ENCODE results near the gene PRSS1. TPM values are rescaled to one million over a fixed set of nuclear protein-coding genes. Genes with fewer than 3 reads are reported as not detected.
"Not testable (repeated sequence)": the region's sequence is repeated elsewhere in the genome, so short reads cannot be mapped to it uniquely, and the experiment has no call there.

The PRSS1 gene
- not detected for total RNA-seq
- polyA plus RNA-seq (2013, experiment 1 of 2) = 0.35 TPM
- polyA plus RNA-seq (2013, experiment 2 of 2) = 0.29 TPM
- 0 to 0.60 (median 0.04) reads per million in 172 experiments for total RNA-seq

DNA sequence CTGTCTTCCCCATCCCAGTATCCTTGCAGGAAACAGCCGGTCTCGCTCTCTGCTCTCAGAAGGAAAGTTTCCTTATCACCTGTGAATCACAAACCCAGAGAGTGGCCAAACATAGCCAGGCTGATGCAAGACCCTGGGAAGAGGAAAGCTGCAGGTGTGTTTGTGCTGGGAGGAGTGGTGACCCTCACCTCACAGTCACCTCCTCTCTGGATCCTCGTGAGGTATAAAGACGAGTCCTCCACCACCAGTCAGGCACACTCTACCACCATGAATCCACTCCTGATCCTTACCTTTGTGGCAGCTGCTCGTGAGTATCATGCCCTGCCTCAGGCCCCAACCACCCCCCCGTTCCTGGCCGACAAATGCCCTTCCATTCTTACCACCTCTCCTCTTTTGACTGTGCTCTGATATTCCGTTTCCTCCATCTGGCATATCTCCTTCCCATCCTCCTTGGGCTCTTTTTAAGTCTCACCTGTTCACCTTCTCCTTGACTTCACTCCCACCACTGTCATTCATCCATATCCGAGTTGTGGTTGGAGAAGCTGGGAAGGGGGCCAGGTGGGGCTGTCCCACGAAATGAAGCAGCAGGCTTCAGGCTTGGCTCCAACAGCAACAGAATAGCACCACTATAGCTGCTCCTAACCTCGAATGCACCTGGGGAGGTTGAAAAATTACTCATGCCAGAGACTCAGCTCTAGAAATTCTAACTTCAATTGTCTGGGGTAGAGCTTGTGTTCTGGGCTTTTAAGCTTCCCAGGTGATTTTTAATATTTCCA lies at the start of gene PRSS1:
PRSS1 (plus strand) TSS at position 255 of the 776 bp plus-strand sequence; CDS start at position 268, 13 bp downstream.
- Mint-ChIP-seq H3K27ac (no peak within 1 kb of the TSS), H3K4me3 (no peak within 1 kb of the TSS), H3K4me1 (ENCODE audit: low read depth) (no peaks in the 10 kb centered on the region), H3K36me3 (ENCODE audit: low read depth) (no peaks in the 10 kb centered on the region), H3K9me3 (no peaks in the 10 kb centered on the region), H3K27me3 (no peaks in the 10 kb centered on the region)
- TF ChIP-seq, protein P1, sequence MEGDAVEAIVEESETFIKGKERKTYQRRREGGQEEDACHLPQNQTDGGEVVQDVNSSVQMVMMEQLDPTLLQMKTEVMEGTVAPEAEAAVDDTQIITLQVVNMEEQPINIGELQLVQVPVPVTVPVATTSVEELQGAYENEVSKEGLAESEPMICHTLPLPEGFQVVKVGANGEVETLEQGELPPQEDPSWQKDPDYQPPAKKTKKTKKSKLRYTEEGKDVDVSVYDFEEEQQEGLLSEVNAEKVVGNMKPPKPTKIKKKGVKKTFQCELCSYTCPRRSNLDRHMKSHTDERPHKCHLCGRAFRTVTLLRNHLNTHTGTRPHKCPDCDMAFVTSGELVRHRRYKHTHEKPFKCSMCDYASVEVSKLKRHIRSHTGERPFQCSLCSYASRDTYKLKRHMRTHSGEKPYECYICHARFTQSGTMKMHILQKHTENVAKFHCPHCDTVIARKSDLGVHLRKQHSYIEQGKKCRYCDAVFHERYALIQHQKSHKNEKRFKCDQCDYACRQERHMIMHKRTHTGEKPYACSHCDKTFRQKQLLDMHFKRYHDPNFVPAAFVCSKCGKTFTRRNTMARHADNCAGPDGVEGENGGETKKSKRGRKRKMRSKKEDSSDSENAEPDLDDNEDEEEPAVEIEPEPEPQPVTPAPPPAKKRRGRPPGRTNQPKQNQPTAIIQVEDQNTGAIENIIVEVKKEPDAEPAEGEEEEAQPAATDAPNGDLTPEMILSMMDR (IDR thresholded peaks at IDR 0.05) = no peak
- no peak within 1 kb of the TSS for H3K27ac ChIP-seq (ENCODE audit: low read depth in 1 of 2, low read length in 2 of 2)
- no peaks in the 10 kb centered on the region for H3K27me3 ChIP-seq (ENCODE audit: control insufficient read depth in 1 of 2, insufficient read depth in 2 of 2, low read length in 2 of 2)
- H3K36me3 ChIP-seq (ENCODE audit: insufficient read depth, low read length) = no peaks in the 10 kb centered on the region
- ATAC-seq (ENCODE audit: poor library complexity) (no peak), DNase-seq (no peak)
- no peak within 1 kb of the TSS for H3K4me3 ChIP-seq (ENCODE audit: low read length)
- no peaks in the 10 kb centered on the region for H3K9me3 ChIP-seq (ENCODE audit: control insufficient read depth in 1 of 2, insufficient read depth in 1 of 2, low read length in 2 of 2)
- POLR2A ChIA-PET = no interaction called here
- intact Hi-C loops (cut with DNase I, micrococcal nuclease) = no loop called here
- H3K4me1 ChIP-seq (ENCODE audit: insufficient read depth, low read length) = no peaks in the 10 kb centered on the region
- CTCF ChIA-PET = no interaction called here

DNA sequence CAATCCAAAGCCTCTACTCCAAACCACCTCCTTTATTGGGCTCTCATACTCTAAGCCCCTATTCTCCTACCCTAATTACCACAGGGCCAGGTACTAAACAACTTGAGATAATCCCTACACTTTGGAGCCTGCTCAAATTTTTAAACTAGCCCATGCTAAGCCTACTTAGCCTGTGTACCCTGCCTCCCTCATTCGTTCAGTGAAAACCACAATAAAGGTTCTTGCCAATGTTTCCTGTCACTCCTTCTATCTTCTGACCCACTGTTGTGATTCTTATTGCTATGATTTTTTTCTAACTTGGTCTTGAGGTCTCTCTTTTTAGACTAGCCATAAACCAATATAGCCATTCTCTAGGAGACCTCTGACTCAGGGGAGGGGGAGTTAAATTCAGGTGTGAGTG lies 48.3 kb upstream of the PRSS1 start:
- H3K27ac ChIP-seq (ENCODE audit: low read depth in 1 of 2, low read length in 2 of 2); H3K9me3 Mint-ChIP-seq; H3K4me3 ChIP-seq (ENCODE audit: low read length); H3K4me1 ChIP-seq (ENCODE audit: insufficient read depth, low read length); H3K4me3 Mint-ChIP-seq; intact Hi-C loops (cut with DNase I, micrococcal nuclease); H3K27me3 Mint-ChIP-seq; H3K36me3 ChIP-seq (ENCODE audit: insufficient read depth, low read length); CTCF ChIA-PET; H3K9me3 ChIP-seq (ENCODE audit: control insufficient read depth in 1 of 2, insufficient read depth in 1 of 2, low read length in 2 of 2); H3K36me3 Mint-ChIP-seq (ENCODE audit: low read depth); H3K27me3 ChIP-seq (ENCODE audit: control insufficient read depth in 1 of 2, insufficient read depth in 2 of 2, low read length in 2 of 2): not testable (repeated sequence)
- ATAC-seq (ENCODE audit: poor library complexity) (peak; percentile 21), DNase-seq (peak in 1 of 14 experiments; percentile 54)
- Mint-ChIP-seq H3K4me1 (ENCODE audit: low read depth) (peaks cover 33% of the 10 kb centered on the region), H3K27ac (peak overlapping the region; percentile 37)
- POLR2A ChIA-PET = interaction anchor here (0.9 to 1.3 kb wide), 2 partner anchors 82 to 107 kb away, joined by 3 read pairs; no protein-coding TSS in a partner anchor

DNA sequence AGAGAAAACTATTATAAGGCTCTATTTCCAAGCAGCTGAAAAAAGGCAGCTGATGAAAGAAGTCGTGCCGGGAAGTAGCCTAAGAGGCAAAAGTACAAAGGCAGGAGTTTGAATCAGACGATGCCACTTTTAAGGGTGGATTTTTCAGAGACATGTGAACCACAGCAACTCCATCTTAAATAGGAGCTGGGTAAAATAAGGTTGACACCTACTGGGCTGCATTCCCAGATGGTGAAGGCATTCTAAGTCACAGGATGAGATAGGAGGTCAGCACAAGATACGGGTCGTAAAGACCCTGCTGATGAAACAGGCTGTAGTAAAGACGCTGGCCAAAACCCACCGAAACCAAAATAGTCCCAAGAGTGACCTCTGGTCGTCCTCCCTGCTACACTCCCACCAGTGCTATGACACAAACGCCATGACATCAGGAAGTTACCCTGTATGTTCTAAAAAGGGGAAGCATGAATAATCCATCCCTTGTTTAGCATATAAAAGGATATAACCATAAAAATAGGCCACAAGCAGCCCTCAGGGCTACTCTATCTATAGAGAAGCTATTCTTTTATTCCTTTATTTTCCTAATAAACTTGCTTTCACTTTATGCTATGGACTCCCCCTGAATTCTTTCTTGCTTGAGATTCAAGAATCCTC lies 45.5 kb upstream of the PRSS1 start:
- CTCF ChIA-PET = no interaction called here
- Mint-ChIP-seq H3K27me3 (no peaks in the 10 kb centered on the region), H3K27ac (no peak overlapping the region), H3K4me1 (ENCODE audit: low read depth) (peaks cover 35% of the 10 kb centered on the region), H3K36me3 (ENCODE audit: low read depth) (no peaks in the 10 kb centered on the region), H3K4me3 (no peak overlapping the region), H3K9me3 (no peaks in the 10 kb centered on the region)
- ATAC-seq (ENCODE audit: poor library complexity) (no peak), DNase-seq (peak in 1 of 14 experiments; percentile 13)
- no peaks in the 10 kb centered on the region for H3K9me3 ChIP-seq (ENCODE audit: control insufficient read depth in 1 of 2, insufficient read depth in 1 of 2, low read length in 2 of 2)
- intact Hi-C loops (cut with DNase I, micrococcal nuclease) = no loop called here
- TF ChIP-seq, protein P1 (IDR thresholded peaks at IDR 0.05) = no peak
- H3K36me3 ChIP-seq (ENCODE audit: insufficient read depth, low read length) = no peaks in the 10 kb centered on the region
- H3K27me3 ChIP-seq (ENCODE audit: control insufficient read depth in 1 of 2, insufficient read depth in 2 of 2, low read length in 2 of 2) = no peaks in the 10 kb centered on the region
- no peak overlapping the region for H3K27ac ChIP-seq (ENCODE audit: low read depth in 1 of 2, low read length in 2 of 2)
- H3K4me3 ChIP-seq (ENCODE audit: low read length) = no peak overlapping the region
- peaks cover 7% of the 10 kb centered on the region for H3K4me1 ChIP-seq (ENCODE audit: insufficient read depth, low read length)
- POLR2A ChIA-PET = no interaction called here

DNA sequence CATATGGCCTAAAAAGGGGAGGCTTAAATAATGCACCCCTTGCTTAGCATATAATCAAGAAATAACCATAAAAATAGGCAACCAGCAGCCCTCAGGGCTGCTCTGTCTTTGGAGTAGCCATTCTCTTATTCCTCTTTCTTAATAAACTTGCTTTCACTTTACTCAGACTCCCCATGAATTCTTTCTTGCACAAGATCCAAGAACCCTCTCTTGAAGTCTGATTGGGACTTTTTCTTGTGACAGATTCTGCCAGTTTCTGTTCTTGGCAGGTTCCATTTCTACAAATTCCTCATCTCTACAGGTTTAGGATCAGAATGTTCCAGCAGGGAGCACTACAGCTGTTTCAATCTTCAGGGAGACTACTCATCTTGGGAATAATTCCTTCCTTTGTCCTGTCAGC lies 40.5 kb upstream of the PRSS1 start:
- H3K9me3 Mint-ChIP-seq; H3K27me3 ChIP-seq (ENCODE audit: control insufficient read depth in 1 of 2, insufficient read depth in 2 of 2, low read length in 2 of 2); CTCF ChIA-PET; H3K27me3 Mint-ChIP-seq; H3K4me3 ChIP-seq (ENCODE audit: low read length); intact Hi-C loops (cut with DNase I, micrococcal nuclease); H3K9me3 ChIP-seq (ENCODE audit: control insufficient read depth in 1 of 2, insufficient read depth in 1 of 2, low read length in 2 of 2); DNase-seq; POLR2A ChIA-PET; H3K36me3 ChIP-seq (ENCODE audit: insufficient read depth, low read length); ATAC-seq (ENCODE audit: poor library complexity); H3K27ac ChIP-seq (ENCODE audit: low read depth in 1 of 2, low read length in 2 of 2); H3K36me3 Mint-ChIP-seq (ENCODE audit: low read depth): not testable (repeated sequence)
- Mint-ChIP-seq H3K27ac (peak overlapping the region; percentile 69), H3K4me1 (ENCODE audit: low read depth) (peaks cover 43% of the 10 kb centered on the region), H3K4me3 (peak overlapping the region; percentile 4)
- H3K4me1 ChIP-seq (ENCODE audit: insufficient read depth, low read length) = peaks cover 13% of the 10 kb centered on the region

All from CD4-positive, alpha-beta T cell (primary cell).